Measurements from ENCODE around the gene PERM1.
"Not testable (repeated sequence)": the region's sequence is repeated elsewhere in the genome, so short reads cannot be mapped to it uniquely, and the experiment has no call there.

Gene PERM1

DNA sequence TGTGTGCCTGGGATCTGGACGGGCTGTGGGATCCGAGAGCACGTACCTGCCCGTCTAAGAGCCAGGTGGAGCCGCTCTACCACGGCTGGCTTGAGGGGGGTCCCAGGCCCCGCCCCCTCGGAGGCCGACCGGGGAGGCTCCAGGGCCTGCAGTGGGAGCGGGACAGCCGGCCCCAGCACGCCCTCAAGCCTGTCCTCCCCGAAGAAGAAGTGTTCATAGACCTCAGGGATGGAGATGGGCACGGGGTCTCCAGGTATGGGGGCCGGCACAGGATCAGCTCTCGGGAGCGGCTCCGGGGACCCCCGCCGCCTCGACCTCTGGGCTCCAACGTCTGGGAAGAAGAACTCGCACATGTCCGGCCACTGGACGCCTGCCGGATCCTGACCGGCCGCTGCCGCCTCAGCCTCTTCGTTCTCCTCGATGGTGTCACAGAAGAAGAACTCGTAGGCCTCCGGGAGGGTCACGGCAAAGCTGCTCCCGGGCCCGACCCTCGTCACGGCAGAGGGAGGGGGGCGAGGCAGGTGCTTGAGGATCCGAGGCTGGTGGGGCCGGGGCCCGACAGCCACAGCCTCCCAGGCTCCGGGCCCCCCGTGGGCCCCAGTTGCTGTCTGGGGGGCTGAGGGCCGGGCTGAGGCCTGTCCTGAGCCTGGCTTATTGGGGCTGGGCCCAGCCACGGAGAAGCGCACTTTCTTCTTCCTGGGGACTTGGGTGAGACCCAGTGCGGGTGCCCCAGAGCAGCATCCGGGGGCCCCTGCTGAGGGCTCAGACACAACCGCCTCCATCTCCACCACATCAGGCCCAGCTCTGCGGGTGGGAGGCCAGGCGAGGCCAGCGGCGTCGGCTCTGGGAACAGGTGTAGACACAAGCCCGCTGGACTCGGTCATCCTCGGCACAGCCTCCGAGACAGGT, 2.8 kb downstream of the PERM1 start:
- no peaks in the 10 kb centered on the region for H3K36me3 ChIP-seq (ENCODE audit: insufficient read depth, insufficient read length, low read length)
- no peak for DNase-seq (ENCODE audit: low read depth, low spot score)
- TF ChIP-seq ZNF274 (IDR thresholded peaks at IDR 0.05; ENCODE audit: low read depth, low read length) (no peak), YY1 (IDR thresholded peaks at IDR 0.05; ENCODE audit: insufficient read depth, insufficient read length) (no peak), SUZ12 (IDR thresholded peaks at IDR 0.05; ENCODE audit: extremely low read depth, insufficient read depth, insufficient read length) (no peak)
- no peak overlapping the region for H3K4me3 ChIP-seq (ENCODE audit: insufficient read length, low read depth)
- H3K9me3 ChIP-seq (ENCODE audit: insufficient read depth, low read length): no peaks in the 10 kb centered on the region
- H3K4me1 ChIP-seq (ENCODE audit: insufficient read depth, insufficient read length): peaks cover 2% of the 10 kb centered on the region
- peaks cover 11% of the 10 kb centered on the region for H3K27me3 ChIP-seq (ENCODE audit: insufficient read depth, insufficient read length)
- H3K9ac ChIP-seq (ENCODE audit: insufficient read length, low read depth): no peak overlapping the region

DNA sequence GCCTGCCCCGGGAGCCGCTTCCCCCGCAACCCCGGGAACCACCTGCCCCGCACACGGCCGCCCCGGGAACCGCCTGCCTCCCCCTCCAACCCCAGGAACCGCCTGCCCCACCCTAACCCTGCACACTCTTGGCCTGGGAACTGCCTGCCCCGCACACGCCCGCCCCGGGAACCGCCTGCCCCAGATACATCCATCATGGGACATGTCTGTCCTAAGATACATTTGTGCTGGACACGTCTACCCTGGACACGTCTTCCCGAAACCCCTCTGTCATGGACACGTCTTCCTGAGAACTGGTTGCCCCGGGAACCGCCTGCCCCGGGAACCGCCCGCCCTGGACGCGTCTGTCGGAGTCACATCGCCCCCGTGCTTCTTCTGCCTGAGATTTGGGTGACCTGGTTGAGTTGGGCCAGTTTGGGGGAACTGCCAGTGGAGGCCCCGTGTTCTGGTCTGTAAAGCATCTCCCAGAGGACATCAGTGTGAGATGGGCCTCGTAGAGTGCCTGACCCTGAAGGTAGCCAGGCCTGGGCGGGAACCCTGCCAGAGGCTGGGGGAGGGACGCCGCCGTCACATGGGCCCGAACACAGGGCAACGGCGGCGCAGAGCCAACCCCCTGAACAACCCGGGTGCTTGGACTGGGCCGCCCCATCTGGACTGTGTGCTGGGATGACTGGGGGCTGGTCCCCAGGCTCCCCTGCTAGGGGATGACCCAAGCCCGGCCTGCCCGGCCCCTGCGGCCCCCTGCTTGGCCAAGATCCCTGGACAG, 3.6 kb downstream of the PERM1 start:
- DNase-seq (ENCODE audit: low read depth, low spot score): no peak
- peaks cover 2% of the 10 kb centered on the region for H3K4me1 ChIP-seq (ENCODE audit: insufficient read depth, insufficient read length)
- H3K36me3 ChIP-seq (ENCODE audit: insufficient read depth, insufficient read length, low read length): no peaks in the 10 kb centered on the region
- no peak overlapping the region for H3K4me3 ChIP-seq (ENCODE audit: insufficient read length, low read depth)
- peaks cover 11% of the 10 kb centered on the region for H3K27me3 ChIP-seq (ENCODE audit: insufficient read depth, insufficient read length)
- no peak for TF ChIP-seq YY1 (IDR thresholded peaks at IDR 0.05; ENCODE audit: insufficient read depth, insufficient read length)
- no peak for TF ChIP-seq ZNF274 (IDR thresholded peaks at IDR 0.05; ENCODE audit: low read depth, low read length)
- no peak for TF ChIP-seq SUZ12 (IDR thresholded peaks at IDR 0.05; ENCODE audit: extremely low read depth, insufficient read depth, insufficient read length)
- H3K9ac ChIP-seq (ENCODE audit: insufficient read length, low read depth): no peak overlapping the region
- H3K9me3 ChIP-seq (ENCODE audit: insufficient read depth, low read length): no peaks in the 10 kb centered on the region

DNA sequence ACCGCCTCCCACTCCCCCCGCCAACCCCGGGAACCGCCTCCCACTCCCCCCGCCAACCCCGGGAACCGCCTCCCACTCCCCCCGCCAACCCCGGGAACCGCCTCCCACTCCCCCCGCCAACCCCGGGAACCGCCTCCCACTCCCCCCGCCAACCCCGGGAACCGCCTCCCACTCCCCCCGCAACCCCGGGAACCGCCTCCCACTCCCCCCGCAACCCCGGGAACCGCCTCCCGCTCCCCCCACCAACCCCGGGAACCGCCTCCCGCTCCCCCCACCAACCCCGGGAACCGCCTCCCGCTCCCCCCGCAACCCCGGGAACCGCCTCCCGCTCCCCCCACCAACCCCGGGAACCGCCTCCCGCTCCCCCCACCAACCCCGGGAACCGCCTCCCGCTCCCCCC, 5.1 kb downstream of the PERM1 start:
- H3K36me3 ChIP-seq (ENCODE audit: insufficient read depth, insufficient read length, low read length); H3K9ac ChIP-seq (ENCODE audit: insufficient read length, low read depth); DNase-seq (ENCODE audit: low read depth, low spot score); H3K9me3 ChIP-seq (ENCODE audit: insufficient read depth, low read length); H3K27me3 ChIP-seq (ENCODE audit: insufficient read depth, insufficient read length); H3K4me1 ChIP-seq (ENCODE audit: insufficient read depth, insufficient read length); H3K4me3 ChIP-seq (ENCODE audit: insufficient read length, low read depth): not testable (repeated sequence)

DNA sequence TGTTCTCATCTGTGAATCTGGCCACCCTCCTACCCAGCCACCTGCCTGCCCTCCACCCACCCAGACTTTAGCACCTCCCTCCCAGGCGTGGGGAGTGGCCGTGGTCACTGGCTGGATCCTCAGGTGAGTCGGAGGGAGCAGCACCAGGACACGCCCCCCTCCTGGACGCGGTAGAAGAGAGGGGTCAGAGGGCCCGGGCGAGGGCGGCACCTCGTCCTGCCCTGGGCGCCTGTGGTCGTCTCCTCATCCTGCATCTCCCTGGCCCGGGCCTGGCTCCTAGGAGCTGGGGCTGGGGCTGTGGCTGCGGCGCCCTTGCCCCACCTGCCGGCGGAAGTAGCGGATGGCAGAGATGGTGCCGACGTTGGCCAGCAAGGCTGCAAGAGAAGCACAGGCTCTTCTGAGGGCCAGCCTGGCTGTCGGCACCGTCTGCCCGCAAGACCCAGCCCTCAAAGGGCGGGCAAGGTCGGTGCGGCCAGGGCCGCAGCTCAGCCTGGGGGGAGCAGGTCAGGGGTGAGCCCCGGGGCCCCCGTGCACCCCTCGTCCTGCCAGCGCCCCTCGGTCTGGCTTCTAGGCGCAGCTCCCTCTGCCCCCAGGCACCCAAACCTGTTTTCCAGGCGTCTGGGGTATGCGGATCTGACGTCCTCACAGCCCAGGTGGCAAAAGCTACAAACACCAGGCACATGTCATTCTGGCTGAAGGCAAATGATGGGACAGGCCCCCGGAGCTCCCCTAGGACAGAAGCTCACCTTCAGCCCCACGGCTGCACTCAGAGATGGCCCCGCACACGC, 5.8 kb downstream of the PERM1 start:
- TF ChIP-seq SUZ12 (IDR thresholded peaks at IDR 0.05; ENCODE audit: extremely low read depth, insufficient read depth, insufficient read length) (no peak), YY1 (IDR thresholded peaks at IDR 0.05; ENCODE audit: insufficient read depth, insufficient read length) (no peak), ZNF274 (IDR thresholded peaks at IDR 0.05; ENCODE audit: low read depth, low read length) (no peak)
- no peaks in the 10 kb centered on the region for H3K27me3 ChIP-seq (ENCODE audit: insufficient read depth, insufficient read length)
- no peaks in the 10 kb centered on the region for H3K9me3 ChIP-seq (ENCODE audit: insufficient read depth, low read length)
- H3K4me3 ChIP-seq (ENCODE audit: insufficient read length, low read depth): no peak overlapping the region
- no peak for DNase-seq (ENCODE audit: low read depth, low spot score)
- no peak overlapping the region for H3K9ac ChIP-seq (ENCODE audit: insufficient read length, low read depth)
- peaks cover 2% of the 10 kb centered on the region for H3K4me1 ChIP-seq (ENCODE audit: insufficient read depth, insufficient read length)
- H3K36me3 ChIP-seq (ENCODE audit: insufficient read depth, insufficient read length, low read length): no peaks in the 10 kb centered on the region

DNA sequence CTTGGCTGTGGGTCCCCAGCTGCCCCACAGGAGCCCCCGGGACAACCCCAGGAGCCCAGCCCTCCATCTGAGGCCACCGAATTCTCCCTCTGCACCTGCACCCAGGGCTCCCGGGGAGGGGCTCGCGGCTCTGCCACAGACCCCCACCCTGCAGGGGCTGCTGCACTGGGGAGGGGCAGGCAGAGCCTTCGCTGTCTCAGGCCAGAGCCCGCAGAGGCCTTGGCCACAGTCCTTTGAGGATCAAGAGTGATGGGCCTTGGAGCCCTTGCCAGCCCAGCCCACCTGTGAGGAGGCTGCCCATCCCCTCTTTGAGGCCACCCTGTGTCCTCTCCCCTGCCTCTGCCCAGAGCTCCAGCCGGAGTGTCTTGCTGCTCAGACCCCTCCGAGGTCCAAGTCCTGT, 6.5 kb downstream of the PERM1 start:
- H3K9me3 ChIP-seq (ENCODE audit: insufficient read depth, low read length): no peaks in the 10 kb centered on the region
- no peak overlapping the region for H3K9ac ChIP-seq (ENCODE audit: insufficient read length, low read depth)
- H3K4me1 ChIP-seq (ENCODE audit: insufficient read depth, insufficient read length): peaks cover 3% of the 10 kb centered on the region
- no peaks in the 10 kb centered on the region for H3K27me3 ChIP-seq (ENCODE audit: insufficient read depth, insufficient read length)
- H3K36me3 ChIP-seq (ENCODE audit: insufficient read depth, insufficient read length, low read length): no peaks in the 10 kb centered on the region
- no peak for TF ChIP-seq ZNF274 (IDR thresholded peaks at IDR 0.05; ENCODE audit: low read depth, low read length)
- no peak for TF ChIP-seq YY1 (IDR thresholded peaks at IDR 0.05; ENCODE audit: insufficient read depth, insufficient read length)
- TF ChIP-seq SUZ12 (IDR thresholded peaks at IDR 0.05; ENCODE audit: extremely low read depth, insufficient read depth, insufficient read length): no peak
- DNase-seq (ENCODE audit: low read depth, low spot score): no peak
- no peak overlapping the region for H3K4me3 ChIP-seq (ENCODE audit: insufficient read length, low read depth)

DNA sequence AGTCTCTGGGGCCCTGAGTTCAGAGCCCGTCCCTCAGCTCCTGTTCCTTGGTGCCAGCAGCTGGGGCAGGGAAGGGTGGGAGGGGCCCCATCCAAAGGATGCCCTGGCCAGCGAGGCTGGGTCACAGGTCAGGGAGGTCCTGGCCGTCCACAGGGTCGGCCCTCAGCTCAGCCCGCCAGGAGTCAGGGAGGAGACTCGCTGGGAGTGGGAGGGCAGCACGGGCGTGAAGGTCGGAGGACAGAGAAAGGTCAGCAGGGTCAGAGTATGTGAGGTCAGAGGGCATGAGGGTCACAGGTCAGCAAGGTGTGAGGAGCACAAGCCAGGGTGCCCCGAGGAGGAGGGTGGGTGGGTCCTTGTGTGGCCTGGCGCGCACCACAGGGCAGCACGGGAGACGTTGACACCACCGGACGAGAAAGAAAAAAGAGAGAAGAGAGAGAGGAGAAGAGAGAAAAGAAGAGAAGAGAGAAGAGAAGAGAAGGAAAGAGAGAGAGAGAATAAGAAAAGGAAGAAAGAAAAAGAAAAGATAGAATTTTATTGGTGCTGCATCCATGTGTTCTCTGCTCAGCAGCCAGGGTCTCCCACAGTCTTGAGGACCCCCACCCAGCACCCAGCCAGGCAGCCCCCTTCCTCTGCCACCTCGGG, 7.1 kb downstream of the PERM1 start:
- no peak overlapping the region for H3K4me3 ChIP-seq (ENCODE audit: insufficient read length, low read depth)
- H3K27me3 ChIP-seq (ENCODE audit: insufficient read depth, insufficient read length): no peaks in the 10 kb centered on the region
- no peak for TF ChIP-seq YY1 (IDR thresholded peaks at IDR 0.05; ENCODE audit: insufficient read depth, insufficient read length)
- TF ChIP-seq SUZ12 (IDR thresholded peaks at IDR 0.05; ENCODE audit: extremely low read depth, insufficient read depth, insufficient read length): no peak
- no peak for TF ChIP-seq ZNF274 (IDR thresholded peaks at IDR 0.05; ENCODE audit: low read depth, low read length)
- H3K9me3 ChIP-seq (ENCODE audit: insufficient read depth, low read length): no peaks in the 10 kb centered on the region
- H3K36me3 ChIP-seq (ENCODE audit: insufficient read depth, insufficient read length, low read length): no peaks in the 10 kb centered on the region
- H3K9ac ChIP-seq (ENCODE audit: insufficient read length, low read depth): no peak overlapping the region
- no peak for DNase-seq (ENCODE audit: low read depth, low spot score)
- peaks cover 6% of the 10 kb centered on the region for H3K4me1 ChIP-seq (ENCODE audit: insufficient read depth, insufficient read length)
